Kidney (tissue), 14 donors: ENCODE results near the gene TOR3A. TPM values are rescaled to one million over a fixed set of nuclear protein-coding genes. Genes with fewer than 3 reads are reported as not detected.

Experiments
- DNase-seq, 5 donors: peaks; one replicate each; pipeline ENCODE4 v3.0.0-alpha.2; 2013 to 2020
- FAIRE-seq: peaks from 2 replicates; lab custom pipeline; 2012; peaks lifted over from hg19 to GRCh38; lab: Jason Lieb, UNC
- H3K27ac ChIP-seq, 2 donors: one replicate each; pipeline ENCODE4 v1.7.0; 2013; ENCODE audit warnings: low read depth in 2 of 2, low read length in 2 of 2, inconsistent platforms in 1 of 2
- H3K27me3 ChIP-seq: one replicate; pipeline ENCODE4 v1.7.1; 2013; ENCODE audit warnings: low read length, inconsistent platforms; ENCODE audit not compliant: control insufficient read depth, insufficient read depth
- H3K36me3 ChIP-seq, 3 donors: one replicate each; pipeline versions ENCODE4 v1.7.0 to v1.7.1; 2013; ENCODE audit warnings: low read length in 3 of 3, control low read depth in 1 of 3, inconsistent platforms in 1 of 3; ENCODE audit not compliant: insufficient read depth in 3 of 3, control insufficient read depth in 2 of 3
- H3K4me1 ChIP-seq, 3 donors: one replicate each; pipeline versions ENCODE4 v1.7.0 to v1.7.1; 2013; ENCODE audit warnings: low read length in 3 of 3, inconsistent platforms in 1 of 3, low read depth in 1 of 3; ENCODE audit not compliant: control insufficient read depth in 2 of 3, insufficient read depth in 2 of 3
- H3K4me3 ChIP-seq, 3 donors: one replicate each; pipeline versions ENCODE4 v1.7.0 to v1.8.1; 2013; ENCODE audit warnings: low read length in 3 of 3, control low read depth in 1 of 3, inconsistent platforms in 1 of 3
- H3K9ac ChIP-seq, 3 donors: one replicate each; pipeline versions ENCODE4 v1.7.0 to v1.7.1; 2013; ENCODE audit warnings: low read length in 3 of 3, control low read depth in 1 of 3, inconsistent platforms in 1 of 3
- H3K9me3 ChIP-seq, 3 donors: one replicate each; pipeline versions ENCODE4 v1.7.0 to v1.7.1; 2013; ENCODE audit warnings: low read length in 3 of 3, control low read depth in 1 of 3, inconsistent platforms in 1 of 3; ENCODE audit not compliant: control insufficient read depth in 2 of 3, insufficient read depth in 1 of 3
- CTCF ChIP-seq: IDR thresholded peaks from 3 replicates; pipeline ENCODE4 v1.5.1; 2012; ENCODE audit warnings: mild to moderate bottlenecking, moderate library complexity, borderline replicate concordance; ENCODE audit not compliant: insufficient read depth; ENCODE audit errors: extremely low read depth
- intact Hi-C: fragments of 100-400 bp; cut with DNase I; formaldehyde crosslinking; loops from one replicate; pipeline ENCODE4 v1.11.1; 2022
- polyA plus RNA-seq: library from polyadenylated mRNA; stranded (reverse); fragments of 350-450 nt; fragmentation: Illumina TruSeq; extraction: RNeasy Lipid Tissue Mini Kit (QIAGEN cat#74804); gene quantifications from one replicate; pipeline ENCODE4 v1.2.3, GENCODE V29; 2014; ENCODE audit warnings: low read depth, low replicate concordance; ENCODE audit not compliant: insufficient read depth
- total RNA-seq: library from RNA; stranded (reverse); fragmentation: NEBNext Ultra II Directional; extraction: Animal tissue kit (Norgen Biotek cat#: 25700); gene quantifications from one replicate; pipeline ENCODE4 v1.2.1, GENCODE V29; 2021
- donor health status: control.
- donor health status: control.
- donor health status: control.
- donor health status: control.
- donor health status: control.
- donor health status: DM: yes; HTN: yes; CAD: no.
- donor health status: Normal renal cell carcinoma (clear cell type).

The TOR3A gene
- total and polyA plus RNA-seq, 2 donors from 2014 or later: 23.1 to 33.1 TPM

GRCh38 chr1:179121159-179121938 is 39.5 kb downstream of the TOR3A start:
- no peak overlapping the region for H3K4me3 ChIP-seq
- no peak overlapping the region for H3K9ac ChIP-seq
- peaks cover 0 to 20% (median 0%) of the 10 kb centered on the region in 3 donors for H3K36me3 ChIP-seq
- H3K27me3 ChIP-seq: no peaks in the 10 kb centered on the region
- intact Hi-C loops: no loop called here
- peaks cover 0 to 9% (median 0%) of the 10 kb centered on the region in 3 donors for H3K4me1 ChIP-seq
- FAIRE-seq: no peak
- TF ChIP-seq CTCF: peak; percentile 59
- no peak overlapping the region for H3K27ac ChIP-seq
- H3K9me3 ChIP-seq: no peaks in the 10 kb centered on the region
- peak in 3 of 5 donors; percentile 22 to 83 (median 63) for DNase-seq

DNA sequence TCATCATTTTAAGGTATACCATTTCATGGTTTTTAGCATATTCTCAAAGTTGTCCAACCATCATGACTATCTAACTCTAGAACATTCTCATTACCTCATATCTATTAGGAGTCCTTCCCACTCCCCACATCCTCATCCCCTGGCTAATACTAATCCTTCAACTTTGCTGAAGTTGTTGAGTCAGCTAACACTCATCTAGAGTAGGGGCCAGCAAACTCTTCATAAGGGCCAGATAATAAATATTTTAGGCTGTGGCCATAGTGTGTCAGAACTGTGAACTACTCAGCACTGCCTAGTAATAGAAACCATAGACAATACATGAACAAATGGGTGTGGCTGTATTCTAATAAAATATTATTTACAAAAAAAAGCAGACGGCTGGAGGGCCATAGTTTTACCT is 43.0 kb downstream of the TOR3A start:
- Histone ChIP-seq H3K4me3 (no peak overlapping the region), H3K4me1 (peaks cover 0 to 9% (median 2%) of the 10 kb centered on the region in 3 donors), H3K9me3 (no peaks in the 10 kb centered on the region), H3K36me3 (no peaks in the 10 kb centered on the region), H3K9ac (no peak overlapping the region), H3K27me3 (no peaks in the 10 kb centered on the region), H3K27ac (no peak overlapping the region)
- DNase-seq: no peak
- intact Hi-C loops: no loop called here
- no peak for TF ChIP-seq CTCF
- FAIRE-seq: no peak

DNA sequence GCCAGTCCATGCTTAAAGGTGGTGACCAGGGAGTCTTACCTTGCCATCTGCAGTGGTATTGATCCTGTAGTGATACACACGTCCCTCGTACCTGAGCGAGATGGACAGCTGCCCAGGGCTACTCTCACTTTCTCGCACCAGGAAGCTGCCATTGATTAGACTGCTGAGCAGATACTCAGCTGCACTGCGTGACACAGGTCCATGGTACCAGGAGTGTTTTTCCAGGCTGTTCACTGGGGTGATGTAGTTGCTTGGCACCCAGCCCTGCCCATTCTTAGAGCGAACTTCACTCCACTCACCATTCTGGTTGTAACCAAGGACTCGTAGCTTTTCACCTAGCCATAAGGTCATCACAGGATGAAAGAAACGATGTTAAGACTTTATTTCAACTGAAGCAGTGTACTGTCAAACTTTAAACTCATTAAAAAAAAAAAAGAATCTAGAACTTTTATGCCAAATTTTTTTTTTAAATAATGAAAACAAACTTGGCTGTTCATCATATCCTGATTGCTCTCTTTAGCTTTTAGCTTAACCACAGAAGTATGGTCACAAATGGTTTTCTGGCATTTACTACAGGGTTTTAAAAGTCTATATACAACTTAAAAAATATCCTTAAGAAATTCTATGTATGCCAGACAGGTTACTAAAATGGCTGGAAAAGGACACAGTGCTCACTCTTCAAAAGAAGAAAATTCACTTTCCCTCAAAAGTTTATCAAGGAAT is 44.6 kb downstream of the TOR3A start:
- intact Hi-C loops: no loop called here
- no peak overlapping the region for H3K27ac ChIP-seq
- DNase-seq: no peak

More for the DNA sequence above, 44.6 kb downstream of the TOR3A start:
- peaks cover 0 to 5% (median 0%) of the 10 kb centered on the region in 3 donors for H3K4me1 ChIP-seq
- H3K9me3 ChIP-seq: no peaks in the 10 kb centered on the region
- no peak overlapping the region for H3K9ac ChIP-seq
- TF ChIP-seq CTCF: no peak
- H3K27me3 ChIP-seq: no peaks in the 10 kb centered on the region
- peaks cover 0 to 3% (median 0%) of the 10 kb centered on the region in 3 donors for H3K36me3 ChIP-seq
- no peak for FAIRE-seq
- H3K4me3 ChIP-seq: no peak overlapping the region
